Endothelial cell of umbilical vein (primary cell): ENCODE measurements around the gene TSPAN31.

Experiments used
- EZH2 ChIP-seq: IDR thresholded peaks from 2 replicates; pipeline ENCODE4 v1.6.1; 2012; ENCODE audit warnings: borderline replicate concordance, low read depth, mild to moderate bottlenecking, moderate library complexity, low read length, inconsistent platforms; ENCODE audit not compliant: severe bottlenecking
- FOS ChIP-seq: IDR thresholded peaks from 2 replicates; pipeline ENCODE4 v1.6.1; 2011; ENCODE audit warnings: mild to moderate bottlenecking, low read length, moderate library complexity, borderline replicate concordance; ENCODE audit not compliant: insufficient read depth
- GATA2 ChIP-seq: IDR thresholded peaks from 2 replicates; pipeline ENCODE4 v1.7.0; 2011; ENCODE audit warnings: low read depth, mild to moderate bottlenecking, moderate library complexity, mixed read lengths, low read length; ENCODE audit not compliant: insufficient read length, insufficient read depth
- POLR2A ChIP-seq: IDR thresholded peaks from 2 replicates; pipeline ENCODE4 v1.6.1; 2012; ENCODE audit warnings: low read depth, mild to moderate bottlenecking, control low read depth, low read length
- POLR2AphosphoS5 ChIP-seq: IDR thresholded peaks from 2 replicates; pipeline ENCODE4 v1.6.1; 2012; ENCODE audit warnings: low read depth, mild to moderate bottlenecking, control low read depth, low read length, moderate library complexity; ENCODE audit not compliant: insufficient read depth
- TF ChIP-seq, protein P1 (sequence below), 2 donors: IDR thresholded peaks; 1 replicate in 1 of 2; 2 replicates in 1 of 2; pipeline ENCODE4 v1.5.1; 2011; ENCODE audit warnings: low read length in 2 of 2, mild to moderate bottlenecking in 2 of 2, moderate library complexity in 2 of 2, control low read depth in 1 of 2, inconsistent platforms in 1 of 2, low read depth in 1 of 2; ENCODE audit not compliant: insufficient read depth in 1 of 2; ENCODE audit errors: extremely low read depth in 1 of 2
- TF ChIP-seq, protein P2 (sequence below): IDR thresholded peaks from 2 replicates; pipeline ENCODE4 v1.6.1; 2011; ENCODE audit not compliant: insufficient read depth, insufficient read length

DNA sequence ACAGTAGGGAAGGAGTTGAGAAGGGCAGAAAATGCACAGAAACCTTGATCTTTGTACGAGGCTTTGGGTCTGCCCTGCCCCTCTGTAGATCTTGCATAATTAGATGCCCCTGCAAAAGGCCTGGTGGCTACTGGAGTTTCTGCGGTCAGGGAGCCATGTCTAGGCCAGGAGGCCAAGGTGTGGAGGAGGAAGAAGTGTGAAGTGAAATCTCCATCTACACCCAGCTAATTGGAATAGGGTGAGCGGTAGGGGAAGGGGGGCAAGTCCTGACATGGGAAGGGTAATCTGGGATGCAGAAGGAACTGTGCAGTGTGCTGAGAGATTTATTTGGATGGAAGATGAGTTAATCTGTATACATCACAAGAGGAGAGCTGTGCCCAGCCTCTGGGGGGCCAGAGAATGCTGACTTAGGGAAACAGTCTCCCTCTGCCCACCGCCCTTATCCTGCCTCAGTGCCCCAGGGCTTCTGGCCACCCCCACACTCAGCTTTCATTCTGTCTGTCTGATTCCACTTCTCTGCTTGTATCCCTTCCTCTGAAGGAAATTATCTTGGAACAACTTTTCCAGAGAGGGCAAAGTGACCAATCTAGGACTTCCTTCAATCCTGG is 16.7 kb downstream of the TSPAN31 start:
- TF ChIP-seq POLR2A (no peak), FOS (no peak), EZH2 (no peak), GATA2 (no peak), POLR2AphosphoS5 (no peak)
- TF ChIP-seq, protein P1, sequence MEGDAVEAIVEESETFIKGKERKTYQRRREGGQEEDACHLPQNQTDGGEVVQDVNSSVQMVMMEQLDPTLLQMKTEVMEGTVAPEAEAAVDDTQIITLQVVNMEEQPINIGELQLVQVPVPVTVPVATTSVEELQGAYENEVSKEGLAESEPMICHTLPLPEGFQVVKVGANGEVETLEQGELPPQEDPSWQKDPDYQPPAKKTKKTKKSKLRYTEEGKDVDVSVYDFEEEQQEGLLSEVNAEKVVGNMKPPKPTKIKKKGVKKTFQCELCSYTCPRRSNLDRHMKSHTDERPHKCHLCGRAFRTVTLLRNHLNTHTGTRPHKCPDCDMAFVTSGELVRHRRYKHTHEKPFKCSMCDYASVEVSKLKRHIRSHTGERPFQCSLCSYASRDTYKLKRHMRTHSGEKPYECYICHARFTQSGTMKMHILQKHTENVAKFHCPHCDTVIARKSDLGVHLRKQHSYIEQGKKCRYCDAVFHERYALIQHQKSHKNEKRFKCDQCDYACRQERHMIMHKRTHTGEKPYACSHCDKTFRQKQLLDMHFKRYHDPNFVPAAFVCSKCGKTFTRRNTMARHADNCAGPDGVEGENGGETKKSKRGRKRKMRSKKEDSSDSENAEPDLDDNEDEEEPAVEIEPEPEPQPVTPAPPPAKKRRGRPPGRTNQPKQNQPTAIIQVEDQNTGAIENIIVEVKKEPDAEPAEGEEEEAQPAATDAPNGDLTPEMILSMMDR (IDR thresholded peaks at IDR 0.05; ENCODE audit: extremely low read depth in 1 of 2, insufficient read depth in 1 of 2, low read depth in 1 of 2, low read length in 2 of 2), result no peak
- TF ChIP-seq, protein P2, sequence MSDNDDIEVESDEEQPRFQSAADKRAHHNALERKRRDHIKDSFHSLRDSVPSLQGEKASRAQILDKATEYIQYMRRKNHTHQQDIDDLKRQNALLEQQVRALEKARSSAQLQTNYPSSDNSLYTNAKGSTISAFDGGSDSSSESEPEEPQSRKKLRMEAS, result no peak
